Neural progenitor cell (in vitro differentiated cells): ENCODE results near the gene TEDDM1. TPM values are rescaled to one million over a fixed set of nuclear protein-coding genes. Genes with fewer than 3 reads are reported as not detected.

Experiments
- DNase-seq: peaks from one replicate; pipeline ENCODE4 v3.0.0-alpha.2; 2016; ENCODE audit warnings: low spot score
- H2AFZ ChIP-seq: fragments of 200-600 bp; sonication (generic); replicated peaks from 2 replicates; pipeline ENCODE4 v1.6.1; 2016; ENCODE audit warnings: antibody characterized with exemption
- H3F3A ChIP-seq: fragments of 200-600 bp; sonication (generic); 2 replicates; pipeline ENCODE4 v1.6.1; 2016; ENCODE audit warnings: antibody characterized with exemption, low read depth
- H3K27ac ChIP-seq: fragments of 200-600 bp; sonication (generic); 2 replicates; pipeline ENCODE4 v1.5.1; 2016; ENCODE audit warnings: mild to moderate bottlenecking
- H3K27me3 ChIP-seq: fragments of 200-600 bp; sonication (generic); 2 replicates; pipeline ENCODE4 v1.6.1; 2016; ENCODE audit warnings: mild to moderate bottlenecking, moderate library complexity
- H3K36me3 ChIP-seq: fragments of 200-600 bp; sonication (generic); 2 replicates; pipeline ENCODE4 v1.5.1; 2016
- H3K4me1 ChIP-seq: fragments of 200-600 bp; sonication (generic); 2 replicates; pipeline ENCODE4 v1.6.1; 2016; ENCODE audit warnings: mixed run types
- H3K4me2 ChIP-seq: fragments of 200-600 bp; sonication (generic); 2 replicates; pipeline ENCODE4 v1.6.1; 2016
- H3K4me3 ChIP-seq: fragments of 200-600 bp; sonication (generic); 2 replicates; pipeline ENCODE4 v1.5.1; 2016
- H3K79me2 ChIP-seq: fragments of 200-600 bp; sonication (generic); 2 replicates; pipeline ENCODE4 v1.6.1; 2016; ENCODE audit warnings: low read depth
- H3K9ac ChIP-seq: fragments of 200-600 bp; sonication (generic); 2 replicates; pipeline ENCODE4 v1.6.1; 2016
- H3K9me3 ChIP-seq: fragments of 200-600 bp; sonication (generic); 2 replicates; pipeline ENCODE4 v1.5.1; 2016; ENCODE audit warnings: low read depth
- H4K20me1 ChIP-seq: fragments of 200-600 bp; sonication (generic); 2 replicates; pipeline ENCODE4 v1.6.1; 2016; ENCODE audit warnings: low read depth
- H3K27ac Mint-ChIP-seq: 3 replicates; pipeline ENCODE4 v1.8.0; 2021; ENCODE audit warnings: mixed read lengths
- H3K27me3 Mint-ChIP-seq: 2 replicates; pipeline ENCODE4 v1.8.0; 2022; ENCODE audit warnings: low read depth, mild to moderate bottlenecking, inconsistent platforms, moderate library complexity, mixed read lengths; ENCODE audit not compliant: insufficient read depth
- H3K36me3 Mint-ChIP-seq: 3 replicates; pipeline ENCODE4 v1.8.0; 2021; ENCODE audit warnings: mixed read lengths
- H3K4me1 Mint-ChIP-seq: 3 replicates; pipeline ENCODE4 v1.8.0; 2021; ENCODE audit warnings: mixed read lengths
- H3K4me3 Mint-ChIP-seq: 3 replicates; pipeline ENCODE4 v1.8.0; 2021; ENCODE audit warnings: mild to moderate bottlenecking, moderate library complexity, mixed read lengths
- H3K9me3 Mint-ChIP-seq: 3 replicates; pipeline ENCODE4 v1.8.0; 2020; ENCODE audit warnings: mixed read lengths
- CTCF ChIP-seq: fragments of 200-600 bp; sonication (generic); IDR thresholded peaks from 2 replicates; pipeline ENCODE4 v1.5.1; 2017; ENCODE audit warnings: antibody characterized with exemption, mild to moderate bottlenecking
- EZH2 ChIP-seq: fragments of 200-600 bp; sonication (generic); IDR thresholded peaks from 2 replicates; pipeline ENCODE4 v1.6.1; 2017; ENCODE audit warnings: antibody characterized with exemption, mild to moderate bottlenecking, moderate library complexity
- EZH2phosphoT487 ChIP-seq: fragments of 200-600 bp; sonication (generic); IDR thresholded peaks from 2 replicates; pipeline ENCODE4 v1.6.1; 2017; ENCODE audit warnings: antibody characterized with exemption
- total RNA-seq: library from RNA; depleted of rRNA; stranded (reverse); fragments of >200 nt; gene quantifications from 2 replicates; pipeline ENCODE4 v1.2.3, GENCODE V29; 2015; ENCODE audit warnings: low replicate concordance

TEDDM1 gene
- total RNA-seq, 1 donor from 2014 or later: not detected

- Histone ChIP-seq H3K27ac (no peak overlapping the region), H3K27me3 (no peaks in the 10 kb centered on the region), H3K9me3 (no peaks in the 10 kb centered on the region), H3K79me2 (no peaks in the 10 kb centered on the region), H3K4me1 (no peaks in the 10 kb centered on the region), H2AFZ (no peak overlapping the region), H3F3A (no peaks in the 10 kb centered on the region), H3K9ac (no peak overlapping the region), H3K36me3 (no peaks in the 10 kb centered on the region), H3K4me3 (no peak overlapping the region), H4K20me1 (no peaks in the 10 kb centered on the region), H3K4me2 (no peak overlapping the region)
- H3K4me1 Mint-ChIP-seq: no peaks in the 10 kb centered on the region
- peaks cover 6% of the 10 kb centered on the region for H3K9me3 Mint-ChIP-seq
- DNase-seq: no peak
- H3K27me3 Mint-ChIP-seq: peaks cover 2% of the 10 kb centered on the region
- no peak for TF ChIP-seq EZH2
- TF ChIP-seq EZH2phosphoT487: no peak
- no peak for TF ChIP-seq CTCF
- no peaks in the 10 kb centered on the region for H3K36me3 Mint-ChIP-seq
- H3K27ac Mint-ChIP-seq: no peak overlapping the region
- no peak overlapping the region for H3K4me3 Mint-ChIP-seq
These were observed 8.1 kb upstream of the TEDDM1 start for GRCh38 chr1:182408435-182409075.

- Mint-ChIP-seq H3K36me3 (no peaks in the 10 kb centered on the region), H3K9me3 (peaks cover 8% of the 10 kb centered on the region), H3K27ac (no peak overlapping the region), H3K27me3 (peaks cover 2% of the 10 kb centered on the region), H3K4me1 (no peaks in the 10 kb centered on the region), H3K4me3 (no peak overlapping the region)
- no peaks in the 10 kb centered on the region for H3K27me3 ChIP-seq
- no peak overlapping the region for H3K27ac ChIP-seq
- H3K36me3 ChIP-seq: no peaks in the 10 kb centered on the region
- DNase-seq: no peak
- TF ChIP-seq EZH2 (no peak), EZH2phosphoT487 (no peak), CTCF (no peak)
- H3K4me1 ChIP-seq: no peaks in the 10 kb centered on the region
- H3K9me3 ChIP-seq: no peaks in the 10 kb centered on the region
- no peak overlapping the region for H3K4me2 ChIP-seq
- no peak overlapping the region for H3K9ac ChIP-seq
- no peaks in the 10 kb centered on the region for H3K79me2 ChIP-seq
- H4K20me1 ChIP-seq: no peaks in the 10 kb centered on the region
- H3K4me3 ChIP-seq: no peak overlapping the region
- H3F3A ChIP-seq: no peaks in the 10 kb centered on the region
- no peak overlapping the region for H2AFZ ChIP-seq
These were observed 7.3 kb upstream of the TEDDM1 start for GRCh38 chr1:182407724-182408123.

DNA sequence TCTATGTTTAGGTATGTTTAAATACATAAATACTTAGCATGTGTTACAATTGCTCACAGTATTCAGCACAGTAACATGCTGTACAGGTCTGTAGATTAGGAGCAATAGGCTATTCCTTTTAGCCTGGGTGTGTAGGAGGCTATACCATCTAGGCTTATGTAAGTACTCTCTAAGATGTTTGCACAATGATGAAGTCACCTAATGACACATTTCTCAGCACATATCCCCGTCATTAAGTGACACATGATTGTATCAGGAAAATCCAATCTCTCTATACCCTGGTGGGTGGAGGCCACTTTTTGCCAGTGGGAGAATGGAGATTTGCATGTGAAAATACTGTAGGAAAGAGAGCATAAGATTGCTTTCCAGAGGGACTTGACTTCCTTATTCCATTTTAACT, 5.5 kb upstream of the TEDDM1 start:
- Histone ChIP-seq H4K20me1 (no peaks in the 10 kb centered on the region), H3K4me1 (no peaks in the 10 kb centered on the region), H3F3A (no peaks in the 10 kb centered on the region), H3K36me3 (no peaks in the 10 kb centered on the region), H3K4me3 (no peak overlapping the region), H2AFZ (no peak overlapping the region), H3K27ac (no peak overlapping the region), H3K27me3 (no peaks in the 10 kb centered on the region), H3K9ac (no peak overlapping the region), H3K4me2 (no peak overlapping the region), H3K9me3 (no peaks in the 10 kb centered on the region), H3K79me2 (no peaks in the 10 kb centered on the region)
- TF ChIP-seq CTCF (no peak), EZH2 (no peak), EZH2phosphoT487 (no peak)
- DNase-seq: no peak
- Mint-ChIP-seq H3K36me3 (no peaks in the 10 kb centered on the region), H3K27ac (no peak overlapping the region), H3K9me3 (peaks cover 8% of the 10 kb centered on the region), H3K4me1 (no peaks in the 10 kb centered on the region), H3K27me3 (peaks cover 2% of the 10 kb centered on the region), H3K4me3 (no peak overlapping the region)
